B cell (primary cell): ENCODE results near the gene ZMAT5. TPM values are rescaled to one million over a fixed set of nuclear protein-coding genes. Genes with fewer than 3 reads are reported as not detected.

ENCODE experiments used
- ATAC-seq: fragments of 200-7000 bp; cut with Tn5 transposase; one replicate; pipeline ENCODE4 v1.10.0; 2021; ENCODE audit warnings: low read depth, mild to moderate bottlenecking, moderate number of reproducible peaks, moderate library complexity
- CTCF ChIA-PET: fragments of 350-600 bp; sonication (Branson Sonifier 250); formaldehyde crosslinking; loops from one replicate; lab custom pipeline; 2021; ENCODE audit warnings: antibody characterized with exemption, inconsistent platforms; lab: Charles Lee
- POLR2A ChIA-PET: fragments of 350-600 bp; sonication (Branson Sonifier 250); formaldehyde crosslinking; loops from one replicate; lab custom pipeline; 2021; ENCODE audit warnings: antibody characterized with exemption; lab: Charles Lee
- DNase-seq: peaks from one replicate; pipeline ENCODE4 v3.0.0; 2013
- H2AFZ ChIP-seq: 2 replicates; pipeline ENCODE4 v1.6.1; 2012; ENCODE audit warnings: mild to moderate bottlenecking, low read depth, low read length; ENCODE audit not compliant: insufficient read depth, poor library complexity, severe bottlenecking
- H3K27ac ChIP-seq, 2 donors: 1 replicate in 1 of 2; 2 replicates in 1 of 2; pipeline ENCODE4 v1.5.1; 2012 to 2013; ENCODE audit warnings: low read length in 2 of 2, mild to moderate bottlenecking in 2 of 2, moderate library complexity in 1 of 2
- H3K27me3 ChIP-seq, 4 experiments: fragments of 200-600 bp in 1 of 4; sonication (generic) in 1 of 4; replicated peaks in 1 of 4; 1 replicate in 2 of 4; 2 replicates in 2 of 4; pipeline versions ENCODE4 v1.6.1 to v1.7.0; 2013 to 2016; ENCODE audit warnings: low read length in 3 of 4, mild to moderate bottlenecking in 2 of 4, mixed read lengths in 1 of 4, moderate library complexity in 1 of 4; ENCODE audit not compliant: insufficient read depth in 4 of 4, control insufficient read depth in 3 of 4; ENCODE audit errors: control extremely low read depth in 1 of 4
- H3K36me3 ChIP-seq, 2 experiments: replicated peaks in 1 of 2; 1 replicate in 1 of 2; 2 replicates in 1 of 2; pipeline versions ENCODE4 v1.6.1 to v1.7.1; 2013; ENCODE audit warnings: low read length in 1 of 2; ENCODE audit not compliant: insufficient read depth in 2 of 2, control insufficient read depth in 1 of 2; ENCODE audit errors: control extremely low read depth in 1 of 2, extremely low read depth in 1 of 2
- H3K4me1 ChIP-seq, 2 donors: fragments of 200-600 bp in 1 of 2; sonication (generic) in 1 of 2; 1 replicate in 1 of 2; 2 replicates in 1 of 2; pipeline versions ENCODE4 v1.5.1 to v1.6.1; 2013 to 2017; ENCODE audit warnings: low read length in 2 of 2; ENCODE audit not compliant: control insufficient read depth in 2 of 2, insufficient read depth in 2 of 2
- H3K4me2 ChIP-seq: replicated peaks from 2 replicates; pipeline ENCODE3; 2012; ENCODE audit warnings: mild to moderate bottlenecking, low read depth, low read length; ENCODE audit not compliant: poor library complexity, severe bottlenecking
- H3K4me3 ChIP-seq, 5 experiments: fragments of 200-600 bp in 1 of 5; sonication (generic) in 1 of 5; 1 replicate in 3 of 5; 2 replicates in 2 of 5; pipeline versions ENCODE4 v1.5.1 to v1.7.0; 2011 to 2016; ENCODE audit warnings: low read length in 4 of 5, mild to moderate bottlenecking in 4 of 5, low read depth in 2 of 5, control low read depth in 1 of 5, moderate library complexity in 1 of 5; ENCODE audit not compliant: insufficient read depth in 1 of 5; ENCODE audit errors: control extremely low read depth in 1 of 5, extremely low read depth in 1 of 5
- H3K79me2 ChIP-seq: fragments of 200-600 bp; sonication (generic); one replicate; pipeline ENCODE4 v1.6.0; 2016; ENCODE audit warnings: low read length; ENCODE audit not compliant: control insufficient read depth, insufficient read depth
- H3K9ac ChIP-seq: fragments of 200-600 bp; sonication (generic); 2 replicates; pipeline ENCODE4 v1.6.1; 2017; ENCODE audit warnings: mild to moderate bottlenecking, low read length, moderate library complexity
- H3K9me3 ChIP-seq, 3 donors: one replicate each; pipeline versions ENCODE4 v1.6.1 to v1.7.1; 2013; ENCODE audit warnings: low read length in 2 of 3; ENCODE audit not compliant: control insufficient read depth in 2 of 3, insufficient read depth in 1 of 3; ENCODE audit errors: control extremely low read depth in 1 of 3
- H4K20me1 ChIP-seq: 2 replicates; pipeline ENCODE4 v1.6.0; 2012; ENCODE audit warnings: mild to moderate bottlenecking, low read length; ENCODE audit not compliant: insufficient read depth, control insufficient read depth, poor library complexity, severe bottlenecking
- H3K27ac Mint-ChIP-seq: one replicate; pipeline ENCODE4 v1.8.0; 2021; ENCODE audit warnings: mixed read lengths
- H3K27me3 Mint-ChIP-seq: one replicate; pipeline ENCODE4 v1.8.0; 2021; ENCODE audit warnings: mixed read lengths
- H3K4me1 Mint-ChIP-seq: one replicate; pipeline ENCODE4 v1.8.0; 2021; ENCODE audit warnings: mixed read lengths
- H3K4me3 Mint-ChIP-seq: one replicate; pipeline ENCODE4 v1.8.0; 2021; ENCODE audit warnings: mixed read lengths
- H3K9me3 Mint-ChIP-seq: one replicate; pipeline ENCODE4 v1.8.0; 2022; ENCODE audit warnings: mixed read lengths; ENCODE audit not compliant: insufficient read depth
- CTCF ChIP-seq: fragments of 200-600 bp; IDR thresholded peaks from one replicate; pipeline ENCODE4 v1.8.0; 2022; ENCODE audit warnings: antibody characterized with exemption, mild to moderate bottlenecking
- EZH2 ChIP-seq: IDR thresholded peaks from 2 replicates; pipeline ENCODE4 v1.6.1; 2012; ENCODE audit warnings: borderline replicate concordance, low read depth, mild to moderate bottlenecking, moderate library complexity, low read length; ENCODE audit not compliant: insufficient read depth, poor library complexity, severe bottlenecking
- WGBS: methylation state at CpG from one replicate; pipeline ENCODE4 v1.1.5; 2013; ENCODE audit warnings: missing lambda C conversion rate; ENCODE audit not compliant: insufficient coverage; 5-methylcytosine and 5-hydroxymethylcytosine counted together
- intact Hi-C: fragments of 100-400 bp; cut with micrococcal nuclease; formaldehyde crosslinking; loops from one replicate; pipeline ENCODE4 v1.10.0; 2022
- polyA plus RNA-seq: library from polyadenylated mRNA; depleted of rRNA; stranded (reverse); fragments of >200 nt; gene quantifications from 2 replicates; pipeline ENCODE4 v1.2.3, GENCODE V29; 2012
- total RNA-seq, 2 donors: library from RNA; stranded (reverse); fragments of 120-200 nt in 1 of 2; gene quantifications; 1 replicate in 1 of 2; 2 replicates in 1 of 2; pipeline versions ENCODE4 v1.2.3 to v1.2.4, GENCODE V29; 2013 to 2022

The ZMAT5 gene
- total and polyA plus RNA-seq, 2 donors (not counting 1 experiment from before 2014, with no cell fraction given), result 17.8 to 26.3 TPM

DNA sequence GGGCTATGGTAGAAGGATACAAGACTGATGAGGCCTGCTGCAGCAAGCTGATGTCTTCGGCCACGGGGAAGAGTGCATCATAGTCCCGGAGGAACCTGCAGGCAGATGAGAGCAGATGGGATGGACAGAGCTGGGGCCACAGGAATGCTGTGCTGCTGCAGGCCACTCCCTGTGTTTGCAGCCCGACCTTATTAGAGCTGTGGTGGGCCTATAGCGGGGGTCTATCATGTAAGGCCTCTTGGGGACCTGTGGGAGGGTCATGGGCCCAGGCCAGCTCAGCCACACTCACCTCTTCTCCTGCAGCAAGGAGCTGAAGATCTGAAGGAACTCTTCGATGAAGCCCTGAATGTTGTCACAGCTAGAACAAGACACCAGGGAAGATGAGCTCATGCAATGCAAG, 39.4 kb upstream of the ZMAT5 start:
- intact Hi-C loops, result no loop called here
- H3K27me3 Mint-ChIP-seq, result no peaks in the 10 kb centered on the region
- Histone ChIP-seq H3K79me2 (no peaks in the 10 kb centered on the region), H3K36me3 (peaks cover 0 to 79% of the 10 kb centered on the region in 2 experiments), H3K4me3 (no peak overlapping the region), H4K20me1 (no peaks in the 10 kb centered on the region), H3K9ac (no peak overlapping the region), H3K4me2 (no peak overlapping the region), H3K9me3 (no peaks in the 10 kb centered on the region), H3K4me1 (no peaks in the 10 kb centered on the region), H3K27ac (no peak overlapping the region), H3K27me3 (no peaks in the 10 kb centered on the region), H2AFZ (no peak overlapping the region)
- no peaks in the 10 kb centered on the region for H3K4me1 Mint-ChIP-seq
- ATAC-seq (no peak), DNase-seq (no peak)
- H3K27ac Mint-ChIP-seq, result no peak overlapping the region
- WGBS, result 96% methylated on average over 6 of the region's 6 CpGs
- ChIA-PET POLR2A (no interaction called here), CTCF (no interaction called here)
- TF ChIP-seq EZH2, result no peak
- TF ChIP-seq CTCF, result no peak
- no peaks in the 10 kb centered on the region for H3K9me3 Mint-ChIP-seq
- H3K4me3 Mint-ChIP-seq, result no peak overlapping the region

DNA sequence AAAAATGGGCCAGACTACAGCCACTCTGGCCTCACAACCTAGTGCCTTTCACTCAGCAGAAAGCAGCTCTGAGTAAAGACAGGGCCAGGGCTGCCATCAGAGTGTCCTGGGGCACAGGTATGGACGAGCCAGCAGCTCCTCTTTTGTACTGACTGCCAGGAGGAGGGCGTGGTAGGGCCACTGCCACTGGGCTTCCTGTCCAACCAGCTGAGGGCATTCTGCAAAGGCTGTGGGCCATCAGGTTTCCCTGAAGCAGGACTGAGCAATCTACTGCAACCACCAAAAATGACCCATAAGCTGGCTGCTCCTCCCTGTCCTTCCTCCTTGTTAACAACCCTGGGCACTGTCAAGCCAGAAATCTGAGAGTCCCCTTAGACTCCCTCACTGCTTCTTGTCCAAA, 38.2 kb upstream of the ZMAT5 start:
- H3K4me1 Mint-ChIP-seq, result no peaks in the 10 kb centered on the region
- TF ChIP-seq CTCF, result no peak
- no peak for TF ChIP-seq EZH2
- Histone ChIP-seq H3K4me3 (no peak overlapping the region), H3K27ac (no peak overlapping the region), H4K20me1 (no peaks in the 10 kb centered on the region), H2AFZ (no peak overlapping the region), H3K9me3 (no peaks in the 10 kb centered on the region), H3K9ac (no peak overlapping the region), H3K36me3 (peaks cover 0 to 80% of the 10 kb centered on the region in 2 experiments), H3K4me1 (no peaks in the 10 kb centered on the region), H3K4me2 (no peak overlapping the region), H3K27me3 (no peaks in the 10 kb centered on the region), H3K79me2 (no peaks in the 10 kb centered on the region)
- WGBS, result 100% methylated on average over 2 of the region's 2 CpGs
- H3K9me3 Mint-ChIP-seq, result no peaks in the 10 kb centered on the region
- no peak overlapping the region for H3K4me3 Mint-ChIP-seq
- ChIA-PET CTCF (no interaction called here), POLR2A (no interaction called here)
- ATAC-seq (no peak), DNase-seq (no peak)
- intact Hi-C loops, result no loop called here
- H3K27ac Mint-ChIP-seq, result no peak overlapping the region
- H3K27me3 Mint-ChIP-seq, result no peaks in the 10 kb centered on the region
